ENCODE results near the gene ASB15. TPM values are rescaled to one million over a fixed set of nuclear protein-coding genes. Genes with fewer than 3 reads are reported as not detected.

Gene ASB15
- total RNA-seq, 4 donors from 2014 or later: not detected

- intact Hi-C loops (cut with DNase I): no loop called here
- Histone ChIP-seq H3K9me3 (no peaks in the 10 kb centered on the region), H3K27ac (no peak overlapping the region), H3K36me3 (no peaks in the 10 kb centered on the region), H3K27me3 (no peaks in the 10 kb centered on the region), H3K4me3 (no peak overlapping the region), H3K4me1 (no peaks in the 10 kb centered on the region)
- DNase-seq: no peak
- 37 to 52% methylated on average over 4 of the region's 4 CpGs for WGBS, 2 donors
- TF ChIP-seq CTCF (IDR thresholded peaks at IDR 0.05) (peak in 4 of 6 experiments; percentile 18 to 55 (median 27)), POLR2A (IDR thresholded peaks at IDR 0.05) (no peak)
Measured at GRCh38 chr7:123635551-123636359, 34.1 kb downstream of the ASB15 start.

GRCh38 chr7:123637203-123637602 lies 35.6 kb downstream of the ASB15 start:
- H3K4me1 ChIP-seq: no peaks in the 10 kb centered on the region
- intact Hi-C loops (cut with DNase I): no loop called here
- no peaks in the 10 kb centered on the region for H3K27me3 ChIP-seq
- no peaks in the 10 kb centered on the region for H3K36me3 ChIP-seq
- DNase-seq: no peak
- no peak for TF ChIP-seq CTCF (IDR thresholded peaks at IDR 0.05)
- TF ChIP-seq POLR2A (IDR thresholded peaks at IDR 0.05): no peak
- H3K27ac ChIP-seq: no peak overlapping the region
- 38 to 50% methylated on average over 3 of the region's 3 CpGs for WGBS, 2 donors
- no peaks in the 10 kb centered on the region for H3K9me3 ChIP-seq
- H3K4me3 ChIP-seq: no peak overlapping the region

GRCh38 chr7:123637878-123638277 lies 36.3 kb downstream of the ASB15 start:
- Histone ChIP-seq H3K4me3 (no peak overlapping the region), H3K27ac (no peak overlapping the region), H3K27me3 (no peaks in the 10 kb centered on the region), H3K9me3 (no peaks in the 10 kb centered on the region), H3K4me1 (no peaks in the 10 kb centered on the region), H3K36me3 (no peaks in the 10 kb centered on the region)
- 87 to 89% methylated on average over 2 of the region's 2 CpGs for WGBS, 2 donors
- intact Hi-C loops (cut with DNase I): no loop called here
- no peak for TF ChIP-seq CTCF (IDR thresholded peaks at IDR 0.05)
- TF ChIP-seq POLR2A (IDR thresholded peaks at IDR 0.05): no peak
- DNase-seq: no peak

- intact Hi-C loops (cut with DNase I): no loop called here
- no peaks in the 10 kb centered on the region for H3K27me3 ChIP-seq
- DNase-seq: no peak
- H3K27ac ChIP-seq: no peak overlapping the region
- no peak overlapping the region for H3K4me3 ChIP-seq
- H3K4me1 ChIP-seq: peaks cover 0 to 13% (median 5%) of the 10 kb centered on the region in 3 donors
- H3K36me3 ChIP-seq: no peaks in the 10 kb centered on the region
- no peak for TF ChIP-seq POLR2A (IDR thresholded peaks at IDR 0.05)
- no peak for TF ChIP-seq CTCF (IDR thresholded peaks at IDR 0.05)
- 80 to 100% methylated on average over 2 of the region's 2 CpGs for WGBS, 2 donors
- no peaks in the 10 kb centered on the region for H3K9me3 ChIP-seq
Measured at GRCh38 chr7:123639631-123640030, 38.0 kb downstream of the ASB15 start.

GRCh38 chr7:123640583-123640982 lies 39.0 kb downstream of the ASB15 start:
- Histone ChIP-seq H3K4me3 (no peak overlapping the region), H3K27ac (no peak overlapping the region), H3K4me1 (peaks cover 0 to 18% (median 5%) of the 10 kb centered on the region in 3 donors), H3K9me3 (no peaks in the 10 kb centered on the region), H3K36me3 (no peaks in the 10 kb centered on the region), H3K27me3 (no peaks in the 10 kb centered on the region)
- no peak for DNase-seq
- intact Hi-C loops (cut with DNase I): no loop called here
- TF ChIP-seq CTCF (IDR thresholded peaks at IDR 0.05) (no peak), POLR2A (IDR thresholded peaks at IDR 0.05) (no peak)

Data from esophagus squamous epithelium (tissue), 5 donors.